HG02678 (cell line): Measurements from ENCODE around the gene KLF18.
"Not testable (repeated sequence)": the region's sequence is repeated elsewhere in the genome, so short reads cannot be mapped to it uniquely, and the experiment has no call there.

Experiments
- ATAC-seq: cut with Tn5 transposase; IDR thresholded peaks from one replicate; pipeline ENCODE4 v1.9.1; 2021; ENCODE audit warnings: mild to moderate bottlenecking, moderate library complexity; ENCODE audit not compliant: unreplicated experiment

Gene KLF18

GRCh38 chr1:44141531-44141930 is at the start of gene KLF18:
TSS of gene KLF18 (minus strand) at chr1:44141631. CDS start at chr1:44141631, 0 bp downstream.
- no peak for ATAC-seq

DNA sequence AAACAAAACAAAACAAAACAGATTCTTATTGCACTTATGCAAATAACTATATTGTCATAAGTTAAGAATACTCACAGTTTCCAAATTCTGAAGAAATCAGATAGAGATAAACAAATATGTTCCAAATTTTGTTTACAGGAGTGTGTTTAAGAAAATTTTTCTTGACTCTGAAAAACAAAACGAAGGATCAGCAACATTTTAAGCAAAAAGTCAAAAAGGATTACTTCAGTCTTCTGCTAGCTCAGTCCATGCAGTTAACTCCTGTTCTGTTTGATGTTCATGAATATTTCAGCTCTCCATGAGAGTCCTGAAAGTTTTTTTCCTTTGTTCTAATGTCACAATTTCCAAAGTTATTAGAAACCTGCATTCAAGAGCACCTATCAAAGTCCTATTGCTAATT is 33.2 kb upstream of the KLF18 start:
- ATAC-seq, result no peak

DNA sequence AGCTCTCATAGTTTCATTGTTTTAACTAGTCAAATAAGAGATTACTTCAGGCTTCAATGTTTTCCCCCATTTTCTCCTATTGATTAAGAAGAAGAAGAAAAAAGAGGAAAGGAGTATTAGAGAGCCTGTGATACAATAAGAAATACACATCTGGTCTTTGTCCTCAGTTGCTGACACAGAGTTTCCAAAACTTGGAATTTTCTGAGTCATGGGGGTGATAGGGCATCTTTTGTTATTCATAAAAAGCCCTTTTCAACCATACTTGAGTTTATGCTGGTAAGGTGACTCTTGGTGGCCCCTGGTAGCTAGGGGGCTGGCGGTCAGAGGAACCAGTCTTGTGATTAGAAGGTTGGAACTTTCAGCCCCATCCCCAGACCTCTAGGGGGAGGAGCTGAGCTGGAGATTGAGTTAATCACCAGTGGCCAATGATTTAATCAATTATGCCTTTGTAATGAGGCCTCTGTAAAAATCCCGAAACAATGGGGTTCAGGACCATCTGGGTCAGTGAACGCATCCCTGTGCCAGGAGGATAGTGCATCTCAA is 28.9 kb upstream of the KLF18 start:
- ATAC-seq, result no peak

DNA sequence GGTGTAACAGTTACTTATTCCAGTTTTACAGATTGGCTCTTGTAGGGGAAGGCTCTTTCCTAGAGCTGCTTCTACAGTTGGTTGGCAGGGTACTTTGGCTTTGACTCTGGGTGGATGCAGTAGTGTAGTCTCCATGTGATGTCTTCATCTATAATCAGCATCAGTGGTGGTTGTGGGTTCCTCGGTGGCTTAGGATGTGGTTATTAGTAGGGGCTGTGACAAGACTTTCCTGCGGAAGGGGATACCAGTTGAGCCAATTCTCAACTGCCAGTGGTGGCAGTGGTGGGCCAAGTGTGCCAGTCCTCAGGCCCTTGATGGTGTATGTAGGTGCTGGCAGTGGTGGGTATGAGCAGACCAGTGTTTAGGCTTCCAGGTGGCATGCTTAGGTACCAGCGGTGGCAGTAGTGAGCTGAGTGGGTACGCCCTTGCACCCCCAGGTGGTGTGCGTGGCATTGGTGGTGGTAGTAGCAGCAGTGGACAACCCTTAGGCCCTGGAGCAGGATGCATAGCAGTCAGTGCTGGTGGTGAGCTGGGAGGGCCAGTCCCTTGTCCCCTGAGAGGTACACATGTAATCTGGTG is 27.2 kb upstream of the KLF18 start:
- ATAC-seq, result no peak

- ATAC-seq, result no peak
Observed at GRCh38 chr1:44161546-44161945, 20.1 kb upstream of the KLF18 start.

DNA sequence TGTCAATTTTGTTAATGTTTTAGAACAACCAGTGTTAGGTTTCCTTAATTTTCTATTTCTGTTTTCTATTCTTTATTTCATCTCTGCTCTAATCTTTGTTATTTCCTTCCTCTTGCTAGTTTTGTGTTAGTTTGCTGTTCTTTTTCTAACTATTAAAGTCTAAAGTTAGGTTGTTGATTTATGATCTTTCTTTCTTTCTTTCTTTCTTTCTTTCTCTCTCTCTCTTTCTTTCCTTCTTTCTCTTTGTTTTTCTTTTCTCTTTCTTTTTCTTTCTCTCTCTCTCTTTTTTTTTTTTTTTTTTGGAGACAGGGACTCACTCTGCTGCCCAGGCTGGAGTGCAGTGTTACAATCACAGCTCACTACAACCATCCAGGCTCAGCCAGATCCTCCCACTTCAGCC is 17.4 kb upstream of the KLF18 start:
- ATAC-seq, result no peak

DNA sequence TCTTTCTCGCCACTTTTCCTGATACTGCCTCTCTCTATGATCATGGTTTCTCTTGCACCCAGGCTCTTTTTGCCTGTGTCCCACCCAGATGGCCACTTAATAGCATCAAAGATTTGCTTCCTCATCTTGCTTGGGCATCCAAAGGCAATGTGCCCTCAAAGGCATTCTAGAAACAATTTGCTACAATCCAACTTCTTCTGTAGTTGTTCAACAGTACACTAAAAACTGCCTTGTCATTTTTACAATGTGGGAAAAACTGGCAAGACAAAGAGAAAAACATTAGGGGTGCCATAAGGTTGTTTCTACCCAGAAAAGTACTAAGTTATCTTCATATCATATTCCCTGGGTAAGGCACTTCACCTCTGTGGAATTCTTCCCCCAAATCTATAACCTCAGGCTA is 16.5 kb upstream of the KLF18 start:
- ATAC-seq, result no peak

GRCh38 chr1:44154049-44154448 is 12.6 kb upstream of the KLF18 start:
- no peak for ATAC-seq

DNA sequence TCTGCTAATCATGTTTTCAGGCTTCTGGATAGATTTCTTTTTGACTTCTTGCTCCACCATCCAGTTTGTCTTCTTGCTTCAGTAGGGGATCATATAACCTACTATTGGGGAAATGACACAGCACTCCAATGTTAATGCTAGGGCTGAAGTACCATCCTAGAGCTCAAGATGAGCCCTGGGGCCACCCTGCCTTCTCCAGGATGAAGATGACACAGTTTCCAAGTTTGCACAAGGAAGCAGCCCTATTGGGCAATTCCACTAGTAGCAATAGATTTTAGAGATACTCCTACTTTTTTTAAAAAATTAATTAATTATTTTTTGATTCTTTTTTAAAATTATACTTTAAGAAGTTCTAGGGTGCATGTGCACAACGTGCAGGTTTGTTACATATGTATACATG is 11.3 kb upstream of the KLF18 start:
- ATAC-seq, result no peak

DNA sequence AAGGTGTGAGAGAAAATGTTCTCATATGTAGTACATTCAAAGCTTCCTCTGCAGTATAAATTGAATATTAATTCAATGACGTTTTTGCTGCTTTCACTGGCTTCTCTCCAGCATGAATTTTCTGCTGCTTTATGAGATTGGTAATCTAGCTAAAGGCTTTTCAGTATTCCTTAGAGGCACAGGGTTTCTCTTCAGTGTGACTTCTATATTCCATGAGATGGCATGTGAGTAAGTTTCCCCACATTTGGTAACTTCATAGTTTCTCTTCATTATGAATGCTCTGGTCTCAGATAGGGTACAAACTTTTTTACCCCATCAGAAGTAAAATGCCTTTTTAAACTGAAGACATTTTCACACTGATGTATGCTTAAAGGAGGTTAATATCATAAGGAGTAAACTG is 10.4 kb upstream of the KLF18 start:
- ATAC-seq, result no peak

DNA sequence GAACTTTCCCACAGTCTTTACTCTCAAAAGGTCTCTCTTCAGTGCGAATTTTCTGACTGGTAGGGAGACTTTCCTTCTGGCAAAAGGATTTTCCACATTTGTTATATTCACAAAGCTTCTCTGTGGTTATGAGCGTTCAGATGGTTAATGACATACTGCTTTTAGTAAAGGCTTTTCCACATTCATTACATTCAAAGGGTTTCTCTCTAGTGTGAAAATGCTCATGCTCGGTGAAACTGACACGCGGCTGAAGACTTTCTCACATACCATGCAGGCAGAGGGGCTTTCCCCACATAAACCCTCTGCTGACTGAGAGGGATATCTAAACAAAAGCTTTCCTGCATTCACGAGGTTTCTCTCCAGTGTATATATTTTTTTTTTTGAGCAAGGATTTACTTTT is 9.9 kb upstream of the KLF18 start:
- ATAC-seq, result no peak

DNA sequence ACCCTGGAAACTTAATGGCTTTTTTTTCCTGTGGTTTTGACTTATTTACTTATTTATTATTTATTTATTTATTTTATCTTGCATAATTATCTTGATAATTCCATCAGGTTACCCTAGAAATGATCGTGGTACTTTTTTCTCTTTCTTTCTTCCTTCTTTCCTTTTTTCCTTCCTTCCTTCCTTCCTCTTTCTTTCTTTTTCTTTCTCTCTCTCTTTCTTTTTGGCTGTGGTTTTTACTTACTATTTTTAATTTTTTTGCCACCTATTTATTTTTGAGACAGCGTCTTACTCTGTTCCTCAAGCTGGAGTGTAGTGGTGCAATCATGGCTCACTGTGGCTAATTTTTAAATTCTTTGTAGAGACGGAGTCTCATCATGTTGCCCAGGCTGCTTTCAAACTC is 6.2 kb upstream of the KLF18 start:
- ATAC-seq, result no peak

DNA sequence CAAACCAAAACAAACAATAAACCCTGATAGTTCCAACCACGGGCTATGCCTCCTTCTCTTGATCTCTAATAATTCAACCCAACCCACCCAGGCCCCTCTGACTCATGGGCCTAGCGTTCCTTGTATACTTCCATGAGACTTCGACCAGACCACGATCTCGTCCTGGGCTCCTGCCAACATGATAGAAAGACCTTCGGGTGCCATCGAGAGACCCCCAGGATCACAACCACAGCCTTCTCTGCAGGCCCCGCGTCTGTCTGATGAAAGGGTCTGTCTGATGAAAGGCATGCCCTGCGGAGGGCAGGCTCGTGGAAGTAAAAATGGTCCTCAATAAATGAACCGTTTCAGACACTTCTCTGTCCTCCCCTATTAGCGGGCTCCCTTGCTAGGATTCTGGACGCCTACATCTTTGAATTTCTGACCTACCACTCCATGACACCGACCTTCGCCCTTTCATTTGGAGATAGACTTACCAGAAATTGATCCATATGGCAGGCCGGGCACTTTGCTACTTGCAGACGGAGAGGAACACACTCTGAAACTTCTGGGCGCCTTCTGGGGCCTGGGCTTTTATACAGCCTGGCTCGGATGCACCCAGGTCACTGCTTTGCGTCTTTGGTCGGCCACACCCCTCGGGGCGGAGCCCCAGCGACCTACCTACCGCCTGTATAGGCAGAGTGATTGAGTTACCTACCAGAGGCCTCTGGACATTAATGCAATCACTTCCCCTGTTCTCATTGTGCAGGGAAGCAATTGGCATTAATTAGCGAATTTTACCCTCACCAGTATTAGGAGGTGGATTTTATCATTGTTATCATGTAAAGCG is 5.3 kb upstream of the KLF18 start:
- no peak for ATAC-seq

- ATAC-seq, result no peak
Observed at GRCh38 chr1:44144962-44145756, 3.7 kb upstream of the KLF18 start.

DNA sequence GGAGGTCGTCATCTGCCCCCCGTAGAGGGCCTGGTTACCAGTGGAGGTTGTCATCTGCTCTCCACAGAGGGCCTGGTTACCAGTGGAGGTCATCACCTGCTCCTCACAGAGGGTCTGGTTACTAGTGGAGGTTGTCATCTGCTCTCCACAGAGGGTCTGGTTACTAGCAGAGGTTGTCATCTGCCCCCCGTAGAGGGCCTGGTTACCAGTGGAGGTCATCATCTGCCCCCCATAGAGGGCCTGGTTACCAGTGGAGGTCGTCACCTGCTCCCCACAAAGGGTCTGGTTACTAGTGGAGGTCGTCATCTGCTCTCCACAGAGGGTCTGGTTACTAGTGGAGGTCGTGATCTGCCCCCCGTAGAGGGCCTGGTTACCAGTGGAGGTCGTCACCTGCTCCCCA is 1.9 kb downstream of the KLF18 start:
- not testable (repeated sequence) for ATAC-seq

GRCh38 chr1:44138239-44138638 is 3.2 kb downstream of the KLF18 start:
- ATAC-seq, result no peak

GRCh38 chr1:44135886-44136285 is 5.5 kb downstream of the KLF18 start:
- ATAC-seq, result no peak

DNA sequence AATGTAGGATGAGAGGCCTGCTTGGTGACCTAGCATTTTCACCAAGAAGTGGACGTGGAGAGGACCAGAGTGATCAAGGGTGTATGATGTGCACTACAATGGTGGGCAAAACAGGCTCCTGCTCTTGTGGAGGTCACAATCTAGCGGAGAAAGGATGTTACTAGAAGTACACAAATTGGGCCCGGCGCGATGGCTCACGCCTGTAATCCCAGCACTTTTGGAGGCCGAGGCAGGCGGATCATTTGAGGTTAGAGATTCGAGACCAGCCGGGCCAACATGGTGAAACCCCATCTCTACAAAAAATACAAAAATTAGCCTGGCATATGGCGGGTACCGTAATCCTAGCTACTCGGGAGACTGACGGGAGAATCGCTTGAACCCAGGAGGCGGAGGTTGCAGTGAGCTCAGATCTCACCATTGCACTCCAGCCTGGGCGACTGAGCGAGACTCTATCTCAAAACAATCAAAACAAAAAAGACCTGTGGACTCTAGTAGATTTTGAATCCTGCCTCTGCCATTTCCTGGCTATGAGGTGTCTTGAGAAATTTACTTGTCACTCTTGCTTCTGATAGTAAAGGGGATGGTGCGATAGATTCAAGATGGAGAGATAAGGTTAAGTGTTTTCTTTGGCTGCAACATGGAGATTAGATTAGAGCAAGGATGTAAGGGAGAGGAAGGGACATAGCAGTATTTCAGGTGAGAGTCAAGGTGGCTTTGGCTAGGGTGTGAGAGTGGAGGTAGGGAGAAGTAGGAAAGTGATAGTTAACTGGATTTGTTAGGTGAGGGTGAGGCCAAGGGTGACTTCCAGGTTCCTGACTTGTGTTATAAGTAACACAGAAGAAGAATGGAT is 7.1 kb downstream of the KLF18 start:
- ATAC-seq, result no peak

- no peak for ATAC-seq
Observed at GRCh38 chr1:44131411-44131810, 10.0 kb downstream of the KLF18 start.

DNA sequence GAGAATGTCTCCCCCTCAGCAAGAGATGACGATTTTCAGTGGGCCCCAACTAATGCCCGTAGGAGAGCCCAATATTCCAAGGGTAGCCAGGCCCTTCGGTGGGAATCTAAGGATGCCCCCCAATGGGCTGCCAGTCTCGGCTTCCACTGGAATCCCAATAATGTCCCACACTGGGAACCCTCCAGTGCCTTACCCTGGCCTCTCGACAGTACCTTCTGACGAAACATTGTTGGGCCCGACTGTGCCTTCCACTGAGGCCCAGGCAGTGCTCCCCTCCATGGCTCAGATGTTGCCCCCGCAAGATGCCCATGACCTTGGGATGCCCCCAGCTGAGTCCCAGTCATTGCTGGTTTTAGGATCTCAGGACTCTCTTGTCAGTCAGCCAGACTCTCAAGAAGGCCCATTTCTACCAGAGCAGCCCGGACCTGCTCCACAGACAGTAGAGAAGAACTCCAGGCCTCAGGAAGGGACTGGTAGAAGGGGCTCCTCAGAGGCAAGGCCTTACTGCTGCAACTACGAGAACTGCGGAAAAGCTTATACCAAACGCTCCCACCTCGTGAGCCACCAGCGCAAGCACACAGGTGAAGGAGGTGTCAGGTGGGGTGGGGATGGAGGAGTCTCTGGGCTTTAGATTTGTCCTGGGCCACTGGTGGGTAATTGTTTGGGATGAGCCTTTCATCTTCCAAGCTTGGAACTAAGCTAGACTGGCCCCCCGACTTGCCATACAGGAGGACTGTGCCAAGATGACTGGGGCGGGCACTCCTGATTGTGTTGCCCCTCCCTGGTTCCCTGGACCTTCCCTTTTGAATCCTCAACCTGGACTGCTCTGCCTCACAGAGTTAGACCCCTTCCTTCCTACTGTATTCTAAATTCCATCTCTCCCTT is 11.6 kb downstream of the KLF18 start:
- ATAC-seq, result no peak
